GM12892 (cell line): ENCODE results near the gene CSTF2T.

Experiments
- POLR2A ChIP-seq: IDR thresholded peaks from 2 replicates; pipeline ENCODE4 v1.6.1; 2011; ENCODE audit warnings: low read depth, low read length, control low read depth
- POLR2AphosphoS5 ChIP-seq: IDR thresholded peaks from 2 replicates; pipeline ENCODE4 v1.6.1; 2011; ENCODE audit warnings: low read depth, low read length, control low read depth

DNA sequence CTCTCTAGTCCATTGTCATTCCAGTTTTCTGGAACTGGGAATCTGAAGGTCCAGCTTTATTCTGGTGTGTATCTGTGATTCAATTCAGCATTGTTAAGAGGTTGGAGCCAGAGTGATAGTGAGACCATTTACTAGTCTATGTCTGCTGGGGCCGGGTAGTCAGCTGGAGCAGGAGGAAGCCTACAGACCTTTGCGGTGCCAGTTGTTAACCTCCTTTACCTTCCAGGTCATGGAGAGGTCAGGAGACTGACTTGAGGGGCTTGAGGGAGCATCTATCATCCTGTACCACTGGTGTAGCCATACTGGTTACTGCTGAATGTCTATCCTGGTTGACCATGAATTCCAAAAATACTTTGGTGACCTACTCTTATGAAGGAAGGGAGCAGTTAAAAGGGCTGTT, 9.2 kb upstream of the CSTF2T start:
- TF ChIP-seq POLR2AphosphoS5 (no peak), POLR2A (no peak)
